ENCODE measurements around the gene CEACAM20. TPM values are rescaled to one million over a fixed set of nuclear protein-coding genes. Genes with fewer than 3 reads are reported as not detected.
"Not testable (repeated sequence)": the region's sequence is repeated elsewhere in the genome, so short reads cannot be mapped to it uniquely, and the experiment has no call there.

Gene CEACAM20
- total and polyA plus RNA-seq, 12 donors, result 0.07 to 0.50 (median 0.20) TPM; not detected in 9

DNA sequence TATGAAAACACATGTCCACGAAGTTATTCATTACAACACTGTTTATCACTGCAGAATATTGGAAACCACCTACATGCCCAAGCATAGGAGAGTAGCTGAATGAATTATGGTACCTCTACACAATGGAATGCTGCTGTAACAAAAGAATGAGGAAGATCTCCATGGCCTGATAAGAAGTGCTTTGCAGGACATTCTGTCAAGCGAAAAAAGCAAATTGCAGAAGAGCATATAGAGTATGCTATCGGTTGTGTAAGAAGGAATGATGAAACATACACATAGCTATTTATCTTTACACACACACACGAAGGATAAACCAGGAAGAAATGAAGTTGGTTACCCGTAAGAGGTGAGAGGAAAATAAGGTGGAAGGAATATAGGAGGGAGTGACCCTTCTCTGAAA lies 37.5 kb upstream of the CEACAM20 start:
- peaks cover 8 to 22% of the 10 kb centered on the region in 2 donors for H3K4me1 ChIP-seq (replicated peaks in 1 of 2)
- TF ChIP-seq POLR2A (IDR thresholded peaks at IDR 0.05) (no peak), CTCF (IDR thresholded peaks at IDR 0.05) (no peak)
- H3K27me3 ChIP-seq, result no peaks in the 10 kb centered on the region
- intact Hi-C loops (cut with DNase I), result no loop called here
- H3K9me3 ChIP-seq (replicated peaks in 1 of 3), result no peaks in the 10 kb centered on the region
- no peak overlapping the region for H3K27ac ChIP-seq
- no peaks in the 10 kb centered on the region for H3K36me3 ChIP-seq (replicated peaks in 1 of 2)
- no peak for DNase-seq
- no peak overlapping the region for H3K4me3 ChIP-seq
- 66 to 71% (median 69%) methylated on average over 5 of the region's 5 CpGs for WGBS, 4 donors

GRCh38 chr19:44563086-44563655 lies 33.7 kb upstream of the CEACAM20 start:
- DNase-seq; H3K36me3 ChIP-seq (replicated peaks in 1 of 2); intact Hi-C loops (cut with DNase I); H3K27ac ChIP-seq; H3K4me3 ChIP-seq; H3K27me3 ChIP-seq; H3K9me3 ChIP-seq (replicated peaks in 1 of 3): not testable (repeated sequence)
- H3K4me1 ChIP-seq (replicated peaks in 1 of 2), result peaks cover 0 to 11% of the 10 kb centered on the region in 2 donors
- WGBS, 4 donors, result 94 to 97% (median 95%) methylated on average over 12 to 30 of the region's 33 CpGs

GRCh38 chr19:44557933-44558332 lies 28.5 kb upstream of the CEACAM20 start:
- no peaks in the 10 kb centered on the region for H3K9me3 ChIP-seq (replicated peaks in 1 of 3)
- H3K27ac ChIP-seq, result no peak overlapping the region
- WGBS, 4 donors, result 81 to 95% (median 93%) methylated on average over 2 of the region's 2 CpGs
- intact Hi-C loops (cut with DNase I), result no loop called here
- H3K4me3 ChIP-seq, result no peak overlapping the region
- no peak for DNase-seq
- TF ChIP-seq CTCF (IDR thresholded peaks at IDR 0.05) (no peak), POLR2A (IDR thresholded peaks at IDR 0.05) (no peak)
- H3K36me3 ChIP-seq (replicated peaks in 1 of 2), result no peaks in the 10 kb centered on the region
- no peaks in the 10 kb centered on the region for H3K27me3 ChIP-seq
- peaks cover 0 to 4% of the 10 kb centered on the region in 2 donors for H3K4me1 ChIP-seq (replicated peaks in 1 of 2)

GRCh38 chr19:44554641-44555246 lies 25.3 kb upstream of the CEACAM20 start:
- TF ChIP-seq CTCF (IDR thresholded peaks at IDR 0.05) (no peak), POLR2A (IDR thresholded peaks at IDR 0.05) (no peak)
- DNase-seq, result no peak
- 66 to 85% (median 72%) methylated on average over 2 of the region's 2 CpGs for WGBS, 4 donors

More at GRCh38 chr19:44554641-44555246, 25.3 kb upstream of the CEACAM20 start:
- intact Hi-C loops (cut with DNase I), result no loop called here
- no peaks in the 10 kb centered on the region for H3K27me3 ChIP-seq
- no peaks in the 10 kb centered on the region for H3K9me3 ChIP-seq (replicated peaks in 1 of 3)
- no peaks in the 10 kb centered on the region for H3K36me3 ChIP-seq (replicated peaks in 1 of 2)
- H3K4me1 ChIP-seq (replicated peaks in 1 of 2), result peaks cover 0 to 4% of the 10 kb centered on the region in 2 donors
- H3K4me3 ChIP-seq, result no peak overlapping the region
- no peak overlapping the region for H3K27ac ChIP-seq

Measured in adrenal gland (tissue), 12 donors.